Hypothalamus (tissue), 51 donors: ENCODE measurements around the gene ECHDC3.
"Not testable (repeated sequence)": the region's sequence is repeated elsewhere in the genome, so short reads cannot be mapped to it uniquely, and the experiment has no call there.

Source experiments
- DNase-seq, 51 donors: peaks; one replicate each; lab custom pipeline; 2025; lab: John Stamatoyannopoulos, UW

The ECHDC3 gene, protein sequence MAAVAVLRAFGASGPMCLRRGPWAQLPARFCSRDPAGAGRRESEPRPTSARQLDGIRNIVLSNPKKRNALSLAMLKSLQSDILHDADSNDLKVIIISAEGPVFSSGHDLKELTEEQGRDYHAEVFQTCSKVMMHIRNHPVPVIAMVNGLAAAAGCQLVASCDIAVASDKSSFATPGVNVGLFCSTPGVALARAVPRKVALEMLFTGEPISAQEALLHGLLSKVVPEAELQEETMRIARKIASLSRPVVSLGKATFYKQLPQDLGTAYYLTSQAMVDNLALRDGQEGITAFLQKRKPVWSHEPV

GRCh38 chr10:11742009-11742778, at the start of gene ECHDC3:
TSS of gene ECHDC3 (plus strand) at chr10:11742382. CDS start at chr10:11742577, 195 bp downstream.
- DNase-seq = peak in 7 of 51 donors; percentile 5 to 24 (median 16)

- DNase-seq = no peak
Observed at GRCh38 chr10:11693376-11693775, 48.8 kb upstream of the ECHDC3 start.

GRCh38 chr10:11695779-11696178, 46.4 kb upstream of the ECHDC3 start:
- no peak for DNase-seq

DNA sequence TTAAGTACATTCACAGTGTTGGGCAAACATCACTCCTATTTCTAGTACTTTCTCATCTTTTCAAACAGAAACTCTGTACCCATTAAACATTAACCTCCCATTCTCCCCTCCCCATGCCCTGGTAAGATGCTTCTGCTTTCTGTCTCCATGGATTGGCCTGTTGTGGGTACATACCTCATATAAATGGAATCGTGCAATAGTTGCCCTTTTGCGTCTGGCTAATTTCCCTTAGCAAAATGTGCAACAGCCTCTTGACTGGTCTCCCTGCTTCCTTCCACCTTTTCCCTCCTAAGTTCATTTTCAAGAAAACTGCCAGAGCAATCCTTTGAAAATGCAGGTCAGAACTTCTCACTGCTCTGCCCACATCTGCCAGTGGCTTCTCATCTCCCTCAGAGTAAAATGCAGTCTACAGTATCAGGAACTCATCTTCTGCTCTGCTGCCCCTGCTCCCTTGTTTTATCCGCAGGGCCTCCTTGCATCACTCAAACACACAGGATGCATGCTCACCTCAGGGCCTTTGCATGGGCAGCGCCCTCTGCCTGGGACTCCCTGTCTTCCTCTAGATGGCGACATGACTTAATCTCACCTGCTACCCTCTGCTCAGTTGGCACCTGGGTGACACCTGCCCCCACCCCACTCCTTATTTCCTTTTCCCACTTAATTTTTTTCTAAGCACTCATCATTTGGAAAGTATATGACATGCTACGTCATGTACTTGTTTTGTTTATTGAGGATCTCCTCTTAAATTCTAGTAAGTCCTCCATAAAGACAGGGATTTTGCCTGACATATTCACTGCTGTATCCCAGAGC, 44.3 kb upstream of the ECHDC3 start:
- no peak for DNase-seq

DNA sequence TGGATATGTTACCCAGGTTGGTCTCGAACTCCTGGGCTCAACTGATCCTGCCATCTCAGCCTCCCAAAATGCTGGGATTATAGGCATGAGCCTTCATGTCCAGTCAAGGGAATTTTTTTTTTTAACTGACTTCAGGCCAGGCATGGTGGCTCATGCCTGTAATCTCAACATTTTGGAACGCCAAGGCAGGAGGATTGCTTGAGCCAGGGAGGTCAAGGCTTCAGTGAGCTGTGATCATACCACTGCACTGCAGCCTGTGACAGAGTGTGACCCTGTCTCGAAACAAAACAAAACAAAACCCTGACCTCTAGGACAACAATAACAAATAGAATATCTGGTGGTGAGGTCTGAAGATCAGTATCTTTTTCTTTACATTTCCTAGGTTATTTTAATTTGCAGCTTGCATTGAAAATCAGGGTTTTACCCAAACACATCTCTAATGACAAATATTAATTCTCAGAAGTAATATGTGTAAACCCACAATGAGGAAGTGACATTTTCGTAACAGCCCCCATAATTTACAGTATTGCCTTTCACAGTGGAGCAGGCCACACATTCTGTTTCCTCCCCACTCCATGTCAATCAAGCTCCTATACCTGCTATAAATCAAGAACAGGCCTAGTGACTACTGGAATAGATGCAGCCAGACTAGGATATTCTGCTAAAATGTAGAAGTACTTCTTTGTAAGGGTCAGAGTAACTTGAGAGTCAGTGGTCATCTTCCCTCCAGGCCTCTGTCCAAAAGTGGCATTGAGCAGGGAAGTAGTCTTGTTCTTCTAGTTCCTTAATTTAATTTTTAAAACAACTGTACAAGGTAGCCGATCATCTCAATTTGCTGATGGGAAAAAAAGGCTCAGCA, 43.3 kb upstream of the ECHDC3 start:
- no peak for DNase-seq

- no peak for DNase-seq
Observed at GRCh38 chr10:11699550-11700097, 42.6 kb upstream of the ECHDC3 start.

GRCh38 chr10:11700539-11700938, 41.6 kb upstream of the ECHDC3 start:
- no peak for DNase-seq

- no peak for DNase-seq
Observed at GRCh38 chr10:11701451-11702095, 40.6 kb upstream of the ECHDC3 start.

GRCh38 chr10:11702264-11702663, 39.9 kb upstream of the ECHDC3 start:
- DNase-seq = no peak

DNA sequence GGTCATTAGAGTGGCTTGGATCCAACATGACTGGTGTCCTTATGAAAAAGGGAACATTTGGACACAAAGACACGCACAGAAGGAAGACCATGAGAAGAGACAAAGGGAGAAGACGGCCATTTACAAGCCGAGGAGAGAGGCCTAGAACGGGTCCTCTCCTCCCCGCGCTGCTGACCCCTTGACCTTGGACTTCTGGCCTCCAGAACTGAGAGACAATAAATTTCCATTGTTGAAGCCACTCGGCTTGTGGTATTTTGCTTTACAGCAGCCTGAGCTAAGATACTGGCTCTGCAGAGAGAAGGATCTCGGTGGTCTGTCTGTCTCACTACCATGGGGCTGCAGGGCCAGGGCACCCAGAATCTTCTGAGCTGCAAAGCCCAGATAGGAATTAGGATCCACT, 38.1 kb upstream of the ECHDC3 start:
- no peak for DNase-seq

DNA sequence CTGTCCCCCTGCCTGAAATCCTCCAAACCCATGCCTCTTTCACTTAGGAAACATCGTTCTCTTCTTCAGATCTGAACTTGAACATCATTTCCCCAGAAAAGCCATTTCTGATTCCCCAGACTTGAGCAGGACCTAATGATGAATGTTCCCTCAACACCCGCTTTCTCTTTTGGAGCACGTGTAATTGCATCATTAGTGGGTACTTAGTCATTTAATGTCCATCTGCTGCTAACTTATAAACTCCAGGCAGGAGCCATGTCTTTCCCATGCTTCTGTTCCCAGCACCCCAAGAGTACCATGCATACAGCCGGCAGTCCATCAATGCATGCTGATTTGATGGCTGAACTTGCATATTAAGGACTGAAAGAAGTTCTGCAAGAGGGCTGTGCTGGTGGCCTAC, 36.5 kb upstream of the ECHDC3 start:
- no peak for DNase-seq

GRCh38 chr10:11706895-11707567, 35.2 kb upstream of the ECHDC3 start:
- no peak for DNase-seq

DNA sequence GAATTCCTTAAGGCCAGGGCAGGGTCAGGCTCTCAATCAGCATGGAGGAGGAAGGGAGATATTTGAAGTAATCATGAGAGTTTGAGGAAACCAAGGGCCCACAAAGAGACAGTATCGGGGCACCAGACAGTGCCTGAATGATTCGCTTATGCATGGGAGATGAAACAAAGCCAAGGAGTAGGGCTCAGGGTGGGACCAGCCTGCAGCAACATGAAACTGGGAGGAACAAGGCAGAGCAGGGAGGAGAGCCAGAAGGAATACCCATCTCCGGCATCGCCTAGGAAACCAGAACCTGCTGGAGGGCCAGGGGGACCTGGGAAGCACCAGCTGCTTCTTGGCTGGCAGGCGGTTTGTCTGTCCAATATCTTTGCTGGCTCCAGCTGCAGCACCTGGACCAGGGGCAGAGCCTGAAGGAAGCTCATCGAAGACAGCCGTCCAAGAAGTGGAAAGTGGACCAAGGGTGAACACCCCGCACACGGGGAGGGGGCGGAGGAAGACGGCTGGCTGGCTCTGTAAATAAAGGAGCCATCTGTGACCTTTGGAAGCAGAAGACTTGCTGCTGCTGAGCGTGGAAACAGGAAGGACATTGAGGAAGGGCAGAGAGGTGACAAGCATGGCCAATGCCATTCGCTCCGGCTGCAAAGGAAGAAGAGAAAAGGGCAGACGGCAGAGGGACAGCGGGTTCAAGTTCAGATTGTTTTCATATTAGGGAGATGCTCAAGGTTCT, 34.4 kb upstream of the ECHDC3 start:
- DNase-seq = no peak

GRCh38 chr10:11708801-11709200, 33.4 kb upstream of the ECHDC3 start:
- not testable (repeated sequence) for DNase-seq

DNA sequence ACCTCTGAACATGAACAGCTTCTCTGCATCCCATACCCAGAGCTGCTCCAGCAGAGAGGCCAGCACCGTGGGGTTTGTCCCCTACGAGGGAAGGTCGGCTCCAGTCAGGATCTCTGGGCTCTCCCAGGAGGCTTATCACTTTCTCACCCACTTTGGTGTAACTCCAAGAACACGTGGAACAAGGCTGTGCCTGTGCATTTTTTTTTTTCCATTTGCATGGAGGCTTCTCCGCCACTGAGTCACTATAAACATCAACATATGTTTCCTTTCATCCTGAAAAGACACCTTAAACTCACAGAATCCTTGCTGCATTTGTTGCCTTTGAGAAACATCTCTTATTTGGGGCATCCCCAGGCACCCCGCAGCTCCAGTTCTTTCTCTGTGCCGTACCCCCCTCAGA, 29.4 kb upstream of the ECHDC3 start:
- DNase-seq = no peak

GRCh38 chr10:11713186-11713743, 28.9 kb upstream of the ECHDC3 start:
- DNase-seq = peak in 3 of 51 donors; percentile 6 to 18 (median 6)

DNA sequence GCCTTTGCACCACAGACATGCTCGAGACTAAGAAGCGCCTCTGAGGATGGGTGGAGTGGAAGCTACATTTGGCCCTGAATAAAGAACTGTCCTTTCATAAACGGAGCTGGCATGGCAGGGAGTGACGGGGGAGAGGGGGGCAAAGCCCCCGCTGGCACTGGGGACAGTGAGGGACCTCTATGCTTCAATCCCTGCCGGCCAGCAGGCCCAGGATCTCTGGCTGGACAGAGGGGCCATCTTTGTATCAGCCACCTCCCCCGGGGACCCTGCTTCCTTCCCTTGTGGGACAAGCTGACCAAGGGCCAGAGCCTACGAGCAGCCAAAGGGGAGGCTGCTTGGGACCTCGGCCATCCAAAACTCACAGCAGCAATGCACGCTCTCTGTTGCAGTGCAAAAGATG, 28.2 kb upstream of the ECHDC3 start:
- DNase-seq = peak in 17 of 51 donors; percentile 5 to 56 (median 26)
